ENCODE results near the gene MYOM1. TPM values are rescaled to one million over a fixed set of nuclear protein-coding genes. Genes with fewer than 3 reads are reported as not detected.
A peak's percentile ranks its signal among the peaks of the same experiment; 100 is the strongest.

MYOM1 gene
- total RNA-seq, 1 donor from 2014 or later, result 0.49 TPM

- H3K9me3 Mint-ChIP-seq (ENCODE audit: unreplicated experiment), result no peaks in the 10 kb centered on the region
- H3K27ac Mint-ChIP-seq (ENCODE audit: unreplicated experiment), result no peak overlapping the region
- H3K4me1 Mint-ChIP-seq (ENCODE audit: unreplicated experiment), result no peaks in the 10 kb centered on the region
- no peak for DNase-seq (ENCODE audit: low spot score)
- H3K27me3 Mint-ChIP-seq (ENCODE audit: unreplicated experiment), result no peaks in the 10 kb centered on the region
- H3K4me3 Mint-ChIP-seq (ENCODE audit: unreplicated experiment), result no peak overlapping the region
- TF ChIP-seq CTCF (IDR thresholded peaks at IDR 0.05; ENCODE audit: unreplicated experiment), result no peak
- no peaks in the 10 kb centered on the region for H3K36me3 Mint-ChIP-seq (ENCODE audit: low read depth, unreplicated experiment)
Observed at GRCh38 chr18:3135536-3135935, 84.2 kb downstream of the MYOM1 start.

- H3K4me3 Mint-ChIP-seq (ENCODE audit: unreplicated experiment), result no peak overlapping the region
- H3K27me3 Mint-ChIP-seq (ENCODE audit: unreplicated experiment), result no peaks in the 10 kb centered on the region
- DNase-seq (ENCODE audit: low spot score), result no peak
- peaks cover 4% of the 10 kb centered on the region for H3K4me1 Mint-ChIP-seq (ENCODE audit: unreplicated experiment)
- H3K27ac Mint-ChIP-seq (ENCODE audit: unreplicated experiment), result no peak overlapping the region
- H3K9me3 Mint-ChIP-seq (ENCODE audit: unreplicated experiment), result no peaks in the 10 kb centered on the region
- no peak for TF ChIP-seq CTCF (IDR thresholded peaks at IDR 0.05; ENCODE audit: unreplicated experiment)
- no peaks in the 10 kb centered on the region for H3K36me3 Mint-ChIP-seq (ENCODE audit: low read depth, unreplicated experiment)
Observed at GRCh38 chr18:3132700-3133099, 87.1 kb downstream of the MYOM1 start.

- H3K27ac Mint-ChIP-seq (ENCODE audit: unreplicated experiment), result no peak overlapping the region
- TF ChIP-seq CTCF (IDR thresholded peaks at IDR 0.05; ENCODE audit: unreplicated experiment), result no peak
- H3K4me3 Mint-ChIP-seq (ENCODE audit: unreplicated experiment), result no peak overlapping the region
- peaks cover 4% of the 10 kb centered on the region for H3K4me1 Mint-ChIP-seq (ENCODE audit: unreplicated experiment)
- no peak for DNase-seq (ENCODE audit: low spot score)
- no peaks in the 10 kb centered on the region for H3K36me3 Mint-ChIP-seq (ENCODE audit: low read depth, unreplicated experiment)
- no peaks in the 10 kb centered on the region for H3K9me3 Mint-ChIP-seq (ENCODE audit: unreplicated experiment)
- H3K27me3 Mint-ChIP-seq (ENCODE audit: unreplicated experiment), result no peaks in the 10 kb centered on the region
Observed at GRCh38 chr18:3130344-3130743, 89.4 kb downstream of the MYOM1 start.

DNA sequence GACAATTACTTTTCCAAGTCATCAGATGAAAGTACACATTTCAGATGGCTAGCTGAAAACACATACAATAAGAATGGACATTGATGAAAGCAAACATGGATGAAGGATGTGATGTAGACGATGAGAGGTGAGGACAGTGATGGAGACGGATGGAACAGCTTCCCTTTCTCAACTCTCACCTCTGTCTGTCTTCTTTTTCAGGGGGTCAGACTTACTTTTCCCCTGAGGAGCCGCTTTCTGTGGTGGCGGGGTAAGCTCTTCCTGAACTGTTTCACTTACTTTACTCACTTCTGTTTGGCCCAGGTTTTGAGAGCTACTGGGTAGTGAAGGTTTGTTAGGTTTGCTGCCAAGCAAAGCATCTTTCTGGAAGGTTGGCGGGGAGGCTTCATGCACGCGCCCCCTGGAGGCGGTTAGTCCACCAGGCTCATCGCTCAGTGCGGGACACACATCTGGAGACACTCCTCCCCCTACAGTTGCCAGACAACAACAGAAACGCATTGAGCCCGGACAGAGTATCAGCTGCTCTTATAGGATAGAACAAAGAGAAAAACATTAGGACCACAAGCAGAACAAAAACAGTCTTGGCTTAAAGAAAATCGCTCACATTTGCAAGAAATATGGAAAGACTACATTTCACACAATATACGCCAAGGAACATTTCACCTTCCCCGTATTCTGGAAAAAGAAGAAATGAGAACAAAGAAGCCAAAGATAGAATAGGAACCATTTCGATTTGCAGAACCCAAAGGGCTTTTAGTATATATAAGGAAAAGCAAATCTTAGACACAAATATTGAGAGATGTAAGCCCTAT is 90.5 kb downstream of the MYOM1 start:
- H3K36me3 Mint-ChIP-seq (ENCODE audit: low read depth, unreplicated experiment), result no peaks in the 10 kb centered on the region
- peak overlapping the region; percentile 21 for H3K27ac Mint-ChIP-seq (ENCODE audit: unreplicated experiment)
- no peak overlapping the region for H3K4me3 Mint-ChIP-seq (ENCODE audit: unreplicated experiment)
- DNase-seq (ENCODE audit: low spot score), result peak; percentile 84
- H3K9me3 Mint-ChIP-seq (ENCODE audit: unreplicated experiment), result no peaks in the 10 kb centered on the region
- peak; percentile 81 for TF ChIP-seq CTCF (IDR thresholded peaks at IDR 0.05; ENCODE audit: unreplicated experiment)
- H3K4me1 Mint-ChIP-seq (ENCODE audit: unreplicated experiment), result peaks cover 4% of the 10 kb centered on the region
- H3K27me3 Mint-ChIP-seq (ENCODE audit: unreplicated experiment), result no peaks in the 10 kb centered on the region

DNA sequence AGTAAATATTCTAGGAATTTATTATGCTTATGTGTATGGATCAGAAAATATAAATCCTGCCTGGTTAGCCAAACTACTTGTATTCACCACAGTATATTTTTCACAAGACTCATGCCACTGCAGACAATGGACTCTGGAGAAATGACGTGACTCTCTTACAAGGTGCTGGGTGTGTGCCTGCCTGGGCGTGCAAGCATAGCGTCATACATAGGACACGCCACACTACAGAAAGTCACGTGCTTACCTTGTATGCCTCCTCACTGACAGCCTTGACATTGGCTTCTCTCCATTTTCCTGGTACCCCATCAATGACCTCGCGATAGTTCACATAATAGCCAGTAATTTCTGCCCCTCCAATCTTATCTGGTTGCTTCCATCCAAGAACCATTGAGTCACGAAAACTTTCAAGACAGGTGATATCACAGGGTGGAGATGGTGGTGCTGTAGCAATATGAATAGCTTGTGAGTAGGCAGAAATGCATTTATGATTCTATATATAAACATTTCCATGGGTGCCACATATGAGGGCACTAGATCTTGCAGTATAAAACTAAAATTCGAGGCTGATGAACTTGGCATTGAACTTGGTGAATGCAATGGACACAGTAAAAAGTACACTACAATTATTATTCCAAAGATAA is 93.2 kb downstream of the MYOM1 start:
- no peak overlapping the region for H3K27ac Mint-ChIP-seq (ENCODE audit: unreplicated experiment)
- peaks cover 4% of the 10 kb centered on the region for H3K4me1 Mint-ChIP-seq (ENCODE audit: unreplicated experiment)
- H3K4me3 Mint-ChIP-seq (ENCODE audit: unreplicated experiment), result no peak overlapping the region
- DNase-seq (ENCODE audit: low spot score), result no peak
- H3K36me3 Mint-ChIP-seq (ENCODE audit: low read depth, unreplicated experiment), result no peaks in the 10 kb centered on the region
- H3K27me3 Mint-ChIP-seq (ENCODE audit: unreplicated experiment), result no peaks in the 10 kb centered on the region
- TF ChIP-seq CTCF (IDR thresholded peaks at IDR 0.05; ENCODE audit: unreplicated experiment), result no peak
- no peaks in the 10 kb centered on the region for H3K9me3 Mint-ChIP-seq (ENCODE audit: unreplicated experiment)

Measured in endothelial cell (in vitro differentiated cells).